Astrocyte (in vitro differentiated cells and primary cell): ENCODE measurements around the gene FGF1.

ENCODE experiments used
- EZH2 ChIP-seq: IDR thresholded peaks from 2 replicates; pipeline ENCODE4 v1.6.1; 2012; ENCODE audit warnings: mild to moderate bottlenecking, low read length, inconsistent platforms; ENCODE audit not compliant: insufficient read depth
- TF ChIP-seq, protein P1 (sequence below): IDR thresholded peaks from 2 replicates; pipeline ENCODE4 v1.5.1; 2011; ENCODE audit warnings: low read depth, mild to moderate bottlenecking, inconsistent platforms, low read length, moderate library complexity; ENCODE audit not compliant: insufficient read depth

GRCh38 chr5:142658278-142658677 lies 27.6 kb downstream of the FGF1 start:
- TF ChIP-seq, protein P1, sequence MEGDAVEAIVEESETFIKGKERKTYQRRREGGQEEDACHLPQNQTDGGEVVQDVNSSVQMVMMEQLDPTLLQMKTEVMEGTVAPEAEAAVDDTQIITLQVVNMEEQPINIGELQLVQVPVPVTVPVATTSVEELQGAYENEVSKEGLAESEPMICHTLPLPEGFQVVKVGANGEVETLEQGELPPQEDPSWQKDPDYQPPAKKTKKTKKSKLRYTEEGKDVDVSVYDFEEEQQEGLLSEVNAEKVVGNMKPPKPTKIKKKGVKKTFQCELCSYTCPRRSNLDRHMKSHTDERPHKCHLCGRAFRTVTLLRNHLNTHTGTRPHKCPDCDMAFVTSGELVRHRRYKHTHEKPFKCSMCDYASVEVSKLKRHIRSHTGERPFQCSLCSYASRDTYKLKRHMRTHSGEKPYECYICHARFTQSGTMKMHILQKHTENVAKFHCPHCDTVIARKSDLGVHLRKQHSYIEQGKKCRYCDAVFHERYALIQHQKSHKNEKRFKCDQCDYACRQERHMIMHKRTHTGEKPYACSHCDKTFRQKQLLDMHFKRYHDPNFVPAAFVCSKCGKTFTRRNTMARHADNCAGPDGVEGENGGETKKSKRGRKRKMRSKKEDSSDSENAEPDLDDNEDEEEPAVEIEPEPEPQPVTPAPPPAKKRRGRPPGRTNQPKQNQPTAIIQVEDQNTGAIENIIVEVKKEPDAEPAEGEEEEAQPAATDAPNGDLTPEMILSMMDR: no peak
- TF ChIP-seq EZH2: no peak
